HFFc6 (cell line): ENCODE results near the gene INO80E. TPM values are rescaled to one million over a fixed set of nuclear protein-coding genes. Genes with fewer than 3 reads are reported as not detected.

ENCODE experiments used
- DNase-seq: peaks from one replicate; pipeline ENCODE4 v3.0.0-alpha.2; 2018
- H3K27ac Mint-ChIP-seq: 2 replicates; pipeline ENCODE4 v1.8.0; 2020; ENCODE audit warnings: mild to moderate bottlenecking, mixed read lengths
- H3K27me3 Mint-ChIP-seq: 2 replicates; pipeline ENCODE4 v1.8.0; 2021; ENCODE audit warnings: mild to moderate bottlenecking, moderate library complexity, mixed read lengths; ENCODE audit not compliant: insufficient read depth
- H3K36me3 Mint-ChIP-seq: 2 replicates; pipeline ENCODE4 v1.8.0; 2021; ENCODE audit warnings: low read depth, mixed read lengths
- H3K4me1 Mint-ChIP-seq: 2 replicates; pipeline ENCODE4 v1.8.0; 2020; ENCODE audit warnings: low read depth, mixed read lengths
- H3K4me3 Mint-ChIP-seq: 2 replicates; pipeline ENCODE4 v1.8.0; 2020; ENCODE audit warnings: mild to moderate bottlenecking, moderate library complexity, mixed read lengths
- H3K9me3 Mint-ChIP-seq: 2 replicates; pipeline ENCODE4 v1.8.0; 2020; ENCODE audit warnings: mild to moderate bottlenecking, mixed read lengths
- total RNA-seq, 6 experiments: library from RNA; stranded (reverse); fragmentation: NEBNext Ultra II Directional; extraction: Animal tissue kit (Norgen Biotek cat#: 25700); gene quantifications; 2 replicates in 1 of 6; 3 replicates in 5 of 6; pipeline ENCODE4 v1.2.3, GENCODE V29; 2021
- TF ChIP-seq, protein P1 (sequence below): fragments of 200-600 bp; sonication (generic); IDR thresholded peaks from 2 replicates; pipeline ENCODE4 v1.5.0; 2021; ENCODE audit warnings: antibody characterized with exemption, mild to moderate bottlenecking

Gene INO80E
- total RNA-seq, 6 experiments from 2014 or later, result 61.0 to 77.4 (median 73.8) TPM

DNA sequence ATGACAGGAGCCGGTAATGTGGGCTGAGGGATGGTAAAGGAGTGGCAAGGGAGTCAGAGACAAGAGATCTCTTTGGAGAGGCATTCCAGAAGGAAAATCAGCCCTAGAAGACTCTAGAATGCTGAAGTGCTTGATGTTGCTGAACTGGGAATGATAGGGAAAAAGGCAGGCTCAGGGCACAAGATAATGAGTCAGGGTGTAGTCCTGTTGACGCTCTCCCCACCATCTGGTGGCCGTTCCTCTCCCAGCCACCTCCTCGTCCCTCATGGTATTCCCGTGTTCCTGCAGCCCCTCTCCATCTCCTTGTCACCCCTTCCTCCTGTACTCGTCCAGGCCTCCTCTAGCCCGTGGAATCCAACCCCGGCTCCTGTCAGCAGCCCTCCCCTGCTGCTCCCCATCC lies 58.4 kb downstream of the INO80E start:
- H3K9me3 Mint-ChIP-seq, result no peaks in the 10 kb centered on the region
- TF ChIP-seq, protein P1, sequence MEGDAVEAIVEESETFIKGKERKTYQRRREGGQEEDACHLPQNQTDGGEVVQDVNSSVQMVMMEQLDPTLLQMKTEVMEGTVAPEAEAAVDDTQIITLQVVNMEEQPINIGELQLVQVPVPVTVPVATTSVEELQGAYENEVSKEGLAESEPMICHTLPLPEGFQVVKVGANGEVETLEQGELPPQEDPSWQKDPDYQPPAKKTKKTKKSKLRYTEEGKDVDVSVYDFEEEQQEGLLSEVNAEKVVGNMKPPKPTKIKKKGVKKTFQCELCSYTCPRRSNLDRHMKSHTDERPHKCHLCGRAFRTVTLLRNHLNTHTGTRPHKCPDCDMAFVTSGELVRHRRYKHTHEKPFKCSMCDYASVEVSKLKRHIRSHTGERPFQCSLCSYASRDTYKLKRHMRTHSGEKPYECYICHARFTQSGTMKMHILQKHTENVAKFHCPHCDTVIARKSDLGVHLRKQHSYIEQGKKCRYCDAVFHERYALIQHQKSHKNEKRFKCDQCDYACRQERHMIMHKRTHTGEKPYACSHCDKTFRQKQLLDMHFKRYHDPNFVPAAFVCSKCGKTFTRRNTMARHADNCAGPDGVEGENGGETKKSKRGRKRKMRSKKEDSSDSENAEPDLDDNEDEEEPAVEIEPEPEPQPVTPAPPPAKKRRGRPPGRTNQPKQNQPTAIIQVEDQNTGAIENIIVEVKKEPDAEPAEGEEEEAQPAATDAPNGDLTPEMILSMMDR, result no peak
- H3K36me3 Mint-ChIP-seq, result peaks cover 9% of the 10 kb centered on the region; the same call in 1 of the 2 replicates
- H3K27ac Mint-ChIP-seq, result peak overlapping the region; percentile 81
- H3K4me1 Mint-ChIP-seq, result peaks cover 36% of the 10 kb centered on the region
- peaks cover 2% of the 10 kb centered on the region for H3K27me3 Mint-ChIP-seq
- no peak for DNase-seq
- peak overlapping the region; percentile 90 for H3K4me3 Mint-ChIP-seq

DNA sequence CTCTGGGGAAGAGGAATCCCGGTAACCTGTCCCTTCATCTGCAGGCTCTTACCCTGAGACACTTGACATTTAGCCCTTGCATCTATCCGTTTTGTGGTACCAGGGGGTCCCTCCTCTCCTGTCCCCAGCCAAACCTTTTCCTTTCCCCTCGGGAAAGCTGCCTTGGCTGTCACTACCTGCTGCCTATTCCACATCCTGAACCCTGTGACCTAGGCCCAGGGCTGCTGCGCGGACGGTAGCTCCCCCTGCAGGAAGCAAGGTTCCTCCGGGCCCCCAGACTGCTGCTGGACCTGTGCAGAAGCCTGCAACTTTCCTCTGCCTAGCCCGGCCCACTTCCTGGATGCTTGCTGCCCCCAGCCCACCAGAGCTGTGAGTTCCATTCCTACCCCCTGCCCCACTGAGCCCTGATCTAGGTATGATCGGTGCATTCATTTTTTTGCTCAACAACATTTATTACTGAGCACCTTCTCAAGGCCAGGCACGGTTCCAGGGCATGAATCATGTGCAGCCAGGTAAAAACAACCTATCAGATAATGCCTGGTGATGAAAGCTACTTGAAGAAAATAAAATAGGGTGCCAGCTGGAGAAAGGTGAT lies 59.0 kb downstream of the INO80E start:
- H3K9me3 Mint-ChIP-seq, result no peaks in the 10 kb centered on the region
- TF ChIP-seq, protein P1, result peak; percentile 63
- H3K27me3 Mint-ChIP-seq, result peaks cover 2% of the 10 kb centered on the region
- H3K4me1 Mint-ChIP-seq, result peaks cover 36% of the 10 kb centered on the region
- peak overlapping the region; percentile 90 for H3K4me3 Mint-ChIP-seq
- peaks cover 9% of the 10 kb centered on the region; the same call in 1 of the 2 replicates for H3K36me3 Mint-ChIP-seq
- DNase-seq, result no peak
- H3K27ac Mint-ChIP-seq, result peak overlapping the region; percentile 81

Other genes starting within 250 kb of the INO80E start
- gene ZG16, start 218.0 kb upstream of the INO80E start, total RNA-seq, result not detected
- 10 to 100 TPM; 26.4 to 50.3 (median 48.9) TPM for gene KIF22, start 205.5 kb upstream of the INO80E start, total RNA-seq
- gene MAZ, start 189.7 kb upstream of the INO80E start, total RNA-seq, result 100 to 1,000 TPM; 148 to 178 (median 165) TPM
- gene PRRT2, start 184.0 kb upstream of the INO80E start, total RNA-seq, result 1 to 10 TPM; 2.9 to 4.3 (median 3.6) TPM
- gene PAGR1, start 180.1 kb upstream of the INO80E start, total RNA-seq, result 10 to 100 TPM; 12.9 to 19.2 (median 17.7) TPM
- 100 to 1,000 TPM; 234 to 296 (median 268) TPM for gene MVP, start 175.8 kb upstream of the INO80E start, total RNA-seq
- gene CDIPT, start 133.0 kb upstream of the INO80E start, total RNA-seq, result 100 to 1,000 TPM in 3 of 6 experiments, 10 to 100 TPM in 3; 82.6 to 115 (median 94.7) TPM
- gene SEZ6L2, start 96.7 kb upstream of the INO80E start, total RNA-seq, result 1 to 10 TPM; 1.5 to 4.5 (median 3.9) TPM
- 10 to 100 TPM in 4 of 6 experiments, 1 to 10 TPM in 2; 5.1 to 15.9 (median 14.1) TPM for gene ASPHD1, start 95.8 kb upstream of the INO80E start, total RNA-seq
- 10 to 100 TPM; 13.9 to 17.0 (median 16.1) TPM for gene KCTD13, start 70.0 kb upstream of the INO80E start, total RNA-seq
- 100 to 1,000 TPM; 105 to 122 (median 110) TPM for gene TMEM219, start 34.2 kb upstream of the INO80E start, total RNA-seq
- gene TAOK2, start 22.4 kb upstream of the INO80E start, total RNA-seq, result 10 to 100 TPM; 50.4 to 56.9 (median 53.0) TPM
- gene HIRIP3, start 624 bp upstream of the INO80E start, total RNA-seq, result 10 to 100 TPM in 5 of 6 experiments, 1 to 10 TPM in 1; 9.8 to 14.4 (median 13.4) TPM
- under 1 TPM in 2 of 6 experiments, not detected in 4; 0.19 to 0.30 TPM for gene DOC2A, start 14.8 kb downstream of the INO80E start, total RNA-seq
- not detected for gene C16orf92, start 27.0 kb downstream of the INO80E start, total RNA-seq
- gene TLCD3B, start 35.0 kb downstream of the INO80E start, total RNA-seq, result under 1 TPM in 4 of 6 experiments, not detected in 2; 0.28 to 0.39 (median 0.33) TPM
- 1,000 to 10,000 TPM; 1,621 to 1,937 (median 1,752) TPM for gene ALDOA, start 69.5 kb downstream of the INO80E start, total RNA-seq
- gene PPP4C, start 79.8 kb downstream of the INO80E start, total RNA-seq, result 100 to 1,000 TPM; 111 to 135 (median 123) TPM
- under 1 TPM; 0.16 to 0.33 (median 0.26) TPM for gene TBX6, start 95.7 kb downstream of the INO80E start, total RNA-seq
- gene YPEL3, start 100.0 kb downstream of the INO80E start, total RNA-seq, result 10 to 100 TPM; 17.2 to 28.4 (median 19.1) TPM
- gene GDPD3, start 117.3 kb downstream of the INO80E start, total RNA-seq, result 1 to 10 TPM; 1.5 to 3.0 (median 2.3) TPM
- 10 to 100 TPM; 58.5 to 89.3 (median 80.4) TPM for gene MAPK3, start 127.0 kb downstream of the INO80E start, total RNA-seq
- 1 to 10 TPM; 2.9 to 4.2 (median 3.7) TPM for gene CORO1A, start 187.4 kb downstream of the INO80E start, total RNA-seq
- 100 to 1,000 TPM; 113 to 142 (median 131) TPM for gene BOLA2B, start 197.4 kb downstream of the INO80E start, total RNA-seq
- gene SLX1A, start 197.6 kb downstream of the INO80E start, total RNA-seq, result 10 to 100 TPM; 13.2 to 23.3 (median 20.7) TPM
- 1 to 10 TPM; 3.4 to 8.9 (median 4.1) TPM for gene SULT1A3, start 203.0 kb downstream of the INO80E start, total RNA-seq